T-helper 22 cell (primary cell): Measurements from ENCODE around the gene DYRK3.

ENCODE experiments used
- DNase-seq: peaks from one replicate; pipeline ENCODE4 v3.0.0-alpha.2; 2020; ENCODE audit warnings: low read depth

The DYRK3 gene

GRCh38 chr1:206661161-206661820 lies 26.0 kb downstream of the DYRK3 start:
- DNase-seq, result no peak

GRCh38 chr1:206662396-206663092 lies 27.2 kb downstream of the DYRK3 start:
- no peak for DNase-seq

- DNase-seq, result no peak
Measured at GRCh38 chr1:206663362-206663761, 28.0 kb downstream of the DYRK3 start.

GRCh38 chr1:206663832-206664652 lies 28.7 kb downstream of the DYRK3 start:
- DNase-seq, result peak; percentile 23

- DNase-seq, result no peak
Measured at GRCh38 chr1:206664740-206665139, 29.4 kb downstream of the DYRK3 start.

GRCh38 chr1:206666031-206666561 lies 30.8 kb downstream of the DYRK3 start:
- DNase-seq, result no peak

- DNase-seq, result no peak
Measured at GRCh38 chr1:206666954-206667665, 31.8 kb downstream of the DYRK3 start.

- no peak for DNase-seq
Measured at GRCh38 chr1:206668351-206668750, 33.0 kb downstream of the DYRK3 start.

GRCh38 chr1:206668874-206669410 lies 33.6 kb downstream of the DYRK3 start:
- DNase-seq, result no peak

- no peak for DNase-seq
Measured at GRCh38 chr1:206672011-206672688, 36.8 kb downstream of the DYRK3 start.

- DNase-seq, result no peak
Measured at GRCh38 chr1:206672844-206673758, 37.8 kb downstream of the DYRK3 start.

GRCh38 chr1:206674236-206674635 lies 38.9 kb downstream of the DYRK3 start:
- no peak for DNase-seq

GRCh38 chr1:206674745-206675175 lies 39.4 kb downstream of the DYRK3 start:
- no peak for DNase-seq

- no peak for DNase-seq
Measured at GRCh38 chr1:206676499-206676898, 41.2 kb downstream of the DYRK3 start.

- no peak for DNase-seq
Measured at GRCh38 chr1:206678490-206678889, 43.2 kb downstream of the DYRK3 start.

- DNase-seq, result no peak
Measured at GRCh38 chr1:206679738-206680211, 44.4 kb downstream of the DYRK3 start.

GRCh38 chr1:206680279-206680678 lies 44.9 kb downstream of the DYRK3 start:
- DNase-seq, result no peak

GRCh38 chr1:206681359-206681758 lies 46.0 kb downstream of the DYRK3 start:
- DNase-seq, result no peak

- DNase-seq, result no peak
Measured at GRCh38 chr1:206682111-206682510, 46.8 kb downstream of the DYRK3 start.

GRCh38 chr1:206683313-206683712 lies 48.0 kb downstream of the DYRK3 start:
- DNase-seq, result no peak
